PFSK-1 (cell line): Measurements from ENCODE around the gene KMT2E.

ENCODE experiments used
- FOXP2 ChIP-seq: optimal IDR thresholded peaks from 2 replicates; pipeline ENCODE3; 2011; ENCODE audit warnings: borderline replicate concordance, control low read depth, inconsistent platforms; ENCODE audit not compliant: insufficient read depth; ENCODE audit errors: extremely low read length, extremely low read depth
- TF ChIP-seq, protein P1 (sequence below), 2 experiments: IDR thresholded peaks; 2 replicates each; pipeline versions ENCODE4 v1.6.1 to v1.8.0; 2011 to 2012; ENCODE audit warnings: low read depth in 2 of 2, low read length in 2 of 2, control low read depth in 1 of 2, inconsistent platforms in 1 of 2, mild to moderate bottlenecking in 1 of 2, moderate library complexity in 1 of 2; ENCODE audit not compliant: insufficient read depth in 1 of 2

DNA sequence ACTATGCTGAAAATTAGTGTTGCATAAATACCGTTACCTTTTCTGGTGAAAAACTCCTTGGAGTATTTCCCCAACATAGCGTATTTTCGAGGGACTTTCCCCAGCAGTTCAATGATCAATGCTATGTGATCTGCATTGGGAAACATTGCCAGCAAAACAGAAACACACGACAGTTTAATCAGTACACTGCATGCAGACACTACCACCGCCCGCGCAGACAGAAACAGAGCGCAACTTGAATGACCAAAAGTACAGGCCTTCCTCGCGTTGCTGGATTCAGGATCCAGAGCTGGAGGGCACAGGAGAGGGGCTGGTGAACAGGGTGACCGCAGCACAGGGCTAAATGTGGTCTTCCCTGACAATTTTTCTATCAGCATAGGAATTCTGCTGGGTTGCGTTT lies 111.7 kb downstream of the KMT2E start:
- TF ChIP-seq FOXP2, result no peak
- TF ChIP-seq, protein P1, sequence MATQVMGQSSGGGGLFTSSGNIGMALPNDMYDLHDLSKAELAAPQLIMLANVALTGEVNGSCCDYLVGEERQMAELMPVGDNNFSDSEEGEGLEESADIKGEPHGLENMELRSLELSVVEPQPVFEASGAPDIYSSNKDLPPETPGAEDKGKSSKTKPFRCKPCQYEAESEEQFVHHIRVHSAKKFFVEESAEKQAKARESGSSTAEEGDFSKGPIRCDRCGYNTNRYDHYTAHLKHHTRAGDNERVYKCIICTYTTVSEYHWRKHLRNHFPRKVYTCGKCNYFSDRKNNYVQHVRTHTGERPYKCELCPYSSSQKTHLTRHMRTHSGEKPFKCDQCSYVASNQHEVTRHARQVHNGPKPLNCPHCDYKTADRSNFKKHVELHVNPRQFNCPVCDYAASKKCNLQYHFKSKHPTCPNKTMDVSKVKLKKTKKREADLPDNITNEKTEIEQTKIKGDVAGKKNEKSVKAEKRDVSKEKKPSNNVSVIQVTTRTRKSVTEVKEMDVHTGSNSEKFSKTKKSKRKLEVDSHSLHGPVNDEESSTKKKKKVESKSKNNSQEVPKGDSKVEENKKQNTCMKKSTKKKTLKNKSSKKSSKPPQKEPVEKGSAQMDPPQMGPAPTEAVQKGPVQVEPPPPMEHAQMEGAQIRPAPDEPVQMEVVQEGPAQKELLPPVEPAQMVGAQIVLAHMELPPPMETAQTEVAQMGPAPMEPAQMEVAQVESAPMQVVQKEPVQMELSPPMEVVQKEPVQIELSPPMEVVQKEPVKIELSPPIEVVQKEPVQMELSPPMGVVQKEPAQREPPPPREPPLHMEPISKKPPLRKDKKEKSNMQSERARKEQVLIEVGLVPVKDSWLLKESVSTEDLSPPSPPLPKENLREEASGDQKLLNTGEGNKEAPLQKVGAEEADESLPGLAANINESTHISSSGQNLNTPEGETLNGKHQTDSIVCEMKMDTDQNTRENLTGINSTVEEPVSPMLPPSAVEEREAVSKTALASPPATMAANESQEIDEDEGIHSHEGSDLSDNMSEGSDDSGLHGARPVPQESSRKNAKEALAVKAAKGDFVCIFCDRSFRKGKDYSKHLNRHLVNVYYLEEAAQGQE (IDR thresholded peaks at IDR 0.05; ENCODE audit: insufficient read depth in 1 of 2, low read depth in 2 of 2, low read length in 2 of 2), result no peak
